Activated naive CD8-positive, alpha-beta T cell treated with anti-CD3 and anti-CD28 coated beads for 36 hours (primary cell): Measurements from ENCODE around the gene CIDEA. TPM values are rescaled to one million over a fixed set of nuclear protein-coding genes. Genes with fewer than 3 reads are reported as not detected.

Experiments
- DNase-seq: peaks from one replicate; pipeline ENCODE4 v3.0.0; 2021
- H3K27ac Mint-ChIP-seq: one replicate; pipeline ENCODE4 v1.8.0; 2022; ENCODE audit warnings: mild to moderate bottlenecking, moderate library complexity, mixed read lengths
- H3K27me3 Mint-ChIP-seq: one replicate; pipeline ENCODE4 v1.8.0; 2022; ENCODE audit warnings: mild to moderate bottlenecking, mixed read lengths
- H3K36me3 Mint-ChIP-seq: one replicate; pipeline ENCODE4 v1.8.0; 2021; ENCODE audit warnings: mild to moderate bottlenecking, mixed read lengths
- H3K4me1 Mint-ChIP-seq: one replicate; pipeline ENCODE4 v1.8.0; 2021; ENCODE audit warnings: mixed read lengths
- H3K4me3 Mint-ChIP-seq: one replicate; pipeline ENCODE4 v1.8.0; 2022; ENCODE audit warnings: mild to moderate bottlenecking, moderate library complexity, mixed read lengths
- H3K9me3 Mint-ChIP-seq: one replicate; pipeline ENCODE4 v1.8.0; 2022; ENCODE audit warnings: mixed read lengths
- total RNA-seq, 2 experiments: library from RNA; stranded (reverse); gene quantifications; one replicate each; pipeline ENCODE4 v1.2.3, GENCODE V29; 2021

CIDEA gene
- total RNA-seq, 2 experiments from 2014 or later, result not detected

DNA sequence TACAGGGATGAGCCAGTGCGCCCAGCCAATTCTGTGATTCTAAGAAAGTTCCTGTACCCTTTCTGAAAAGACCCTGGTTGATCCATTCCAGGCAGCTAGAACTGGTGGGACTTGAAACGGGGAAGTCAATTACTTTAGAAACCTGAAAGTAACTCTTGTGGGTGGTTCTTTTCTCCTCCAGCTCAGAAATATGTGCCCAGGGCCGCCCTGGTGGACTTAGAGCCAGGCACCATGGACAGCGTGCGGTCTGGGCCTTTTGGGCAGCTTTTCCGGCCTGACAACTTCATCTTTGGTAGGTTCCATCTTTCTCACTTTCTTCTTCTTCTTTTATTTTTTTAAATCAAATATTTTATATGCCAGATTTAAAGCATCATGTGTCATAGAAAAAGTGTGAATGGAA, 56.6 kb downstream of the CIDEA start:
- Mint-ChIP-seq H3K27me3 (peaks cover 46% of the 10 kb centered on the region), H3K4me1 (peaks cover 14% of the 10 kb centered on the region), H3K27ac (no peak overlapping the region), H3K9me3 (peaks cover 7% of the 10 kb centered on the region), H3K4me3 (no peak overlapping the region), H3K36me3 (peaks cover 14% of the 10 kb centered on the region)
- DNase-seq, result no peak

DNA sequence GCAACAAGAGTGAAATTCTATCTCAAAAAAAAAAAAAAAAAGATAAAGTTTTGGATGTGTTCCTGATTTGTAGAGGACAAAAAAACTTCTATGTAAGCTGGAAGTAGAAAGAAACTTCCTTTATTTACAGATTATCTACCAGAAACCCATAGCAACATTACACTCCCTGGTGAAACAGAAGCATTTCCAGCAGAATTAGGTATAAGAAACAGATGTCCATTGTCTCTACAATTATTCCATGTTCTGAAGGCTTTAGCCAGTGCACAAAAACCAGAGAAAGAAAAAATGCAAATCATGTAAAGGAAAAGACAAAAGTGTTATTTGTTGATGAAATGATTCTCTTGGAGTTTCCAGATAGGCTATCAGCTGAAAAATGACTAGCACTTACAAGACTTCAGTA, 58.8 kb downstream of the CIDEA start:
- Mint-ChIP-seq H3K4me1 (peaks cover 5% of the 10 kb centered on the region), H3K36me3 (peaks cover 14% of the 10 kb centered on the region), H3K27ac (no peak overlapping the region), H3K9me3 (peaks cover 7% of the 10 kb centered on the region), H3K27me3 (peaks cover 27% of the 10 kb centered on the region), H3K4me3 (no peak overlapping the region)
- DNase-seq, result no peak

DNA sequence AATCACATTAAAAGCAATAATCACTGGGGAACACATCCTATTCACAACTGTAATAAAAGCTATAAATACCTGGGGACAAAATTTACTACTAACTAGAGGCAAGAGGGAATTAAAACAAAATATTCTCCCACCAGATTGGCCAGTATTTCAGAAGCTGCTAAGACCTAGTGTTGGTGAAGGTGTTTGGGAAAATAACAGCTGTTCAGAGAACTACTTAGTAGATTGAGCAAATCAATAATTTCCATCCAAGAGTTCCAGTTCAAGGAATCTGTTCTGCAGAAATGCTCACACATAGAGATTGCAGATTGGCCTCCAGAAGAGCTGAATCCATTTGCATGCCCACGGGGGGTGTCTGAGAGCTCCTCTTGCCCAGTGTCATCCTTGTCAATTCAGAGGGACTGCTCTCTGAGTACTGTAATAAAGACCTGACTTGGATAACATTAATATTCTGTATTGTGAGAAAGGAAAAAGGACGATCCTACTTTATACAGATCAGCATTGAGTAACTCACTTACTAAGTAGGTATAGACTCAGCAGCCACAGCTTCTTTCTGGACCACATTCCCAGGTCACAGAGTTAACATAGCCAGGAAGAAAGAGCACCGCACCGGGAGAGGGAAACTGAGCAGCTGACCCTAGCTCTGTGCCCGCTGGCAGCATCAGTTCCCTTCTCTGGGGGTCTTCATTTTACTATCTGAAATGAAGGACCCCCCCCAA, 59.5 kb downstream of the CIDEA start:
- Mint-ChIP-seq H3K27ac (no peak overlapping the region), H3K27me3 (peaks cover 24% of the 10 kb centered on the region), H3K9me3 (peaks cover 7% of the 10 kb centered on the region), H3K36me3 (peaks cover 14% of the 10 kb centered on the region), H3K4me1 (peaks cover 5% of the 10 kb centered on the region), H3K4me3 (no peak overlapping the region)
- DNase-seq, result no peak

DNA sequence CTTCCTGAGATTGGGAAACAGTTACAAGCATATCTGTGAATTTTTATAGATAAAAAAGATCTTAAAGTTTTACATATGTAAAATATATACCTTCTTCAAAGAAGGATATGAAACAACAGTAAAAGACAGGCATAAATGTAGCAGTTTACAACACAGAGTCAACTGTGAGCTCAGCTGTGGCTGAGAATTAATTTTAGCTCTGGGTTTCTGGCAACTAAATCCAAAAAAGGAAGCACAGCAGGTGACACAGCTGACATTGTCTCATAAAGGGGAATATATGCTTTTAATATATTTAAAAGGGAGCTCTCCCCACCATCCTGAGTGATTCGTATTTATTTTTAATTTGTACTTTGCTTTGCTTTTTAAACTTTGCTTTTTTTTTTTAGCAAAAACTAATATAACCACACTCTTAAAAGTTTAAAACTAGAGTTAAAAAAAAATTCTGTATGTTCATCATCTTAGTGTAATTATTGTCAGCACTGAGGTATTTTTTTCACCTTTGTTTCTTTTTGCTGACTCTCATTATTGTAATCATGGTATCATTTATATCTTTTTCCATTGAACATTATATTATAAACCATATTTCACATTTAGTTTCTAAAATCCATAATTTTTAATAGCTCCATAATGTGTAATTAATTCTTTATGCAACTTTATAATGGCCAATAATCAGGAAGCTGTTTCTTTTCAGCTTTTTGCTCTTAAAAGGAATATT, 60.6 kb downstream of the CIDEA start:
- H3K4me1 Mint-ChIP-seq, result peaks cover under 1% of the 10 kb centered on the region
- peaks cover 9% of the 10 kb centered on the region for H3K36me3 Mint-ChIP-seq
- H3K27me3 Mint-ChIP-seq, result peaks cover 13% of the 10 kb centered on the region
- H3K9me3 Mint-ChIP-seq, result peaks cover 7% of the 10 kb centered on the region
- H3K27ac Mint-ChIP-seq, result no peak overlapping the region
- DNase-seq, result no peak
- no peak overlapping the region for H3K4me3 Mint-ChIP-seq

DNA sequence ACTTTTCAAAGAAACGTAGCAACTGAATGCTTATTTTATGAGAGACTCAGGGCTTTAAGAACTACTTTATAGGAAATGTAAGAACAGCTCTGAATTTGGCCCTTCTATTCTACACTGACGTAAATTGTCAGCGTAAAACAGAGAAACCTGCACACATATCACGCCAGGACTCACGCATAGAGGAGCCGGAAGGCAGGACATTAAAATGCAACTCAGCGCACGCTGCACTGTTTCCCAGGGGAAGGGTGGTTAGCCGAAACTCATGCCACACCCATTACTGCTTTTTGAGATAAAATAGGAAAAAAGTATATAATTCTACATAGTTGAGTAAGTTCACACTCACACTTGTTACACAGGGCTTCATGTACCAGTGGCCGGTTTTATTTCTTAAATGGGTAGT, 61.3 kb downstream of the CIDEA start:
- no peak overlapping the region for H3K27ac Mint-ChIP-seq
- DNase-seq, result no peak
- H3K9me3 Mint-ChIP-seq, result peaks cover 7% of the 10 kb centered on the region
- H3K36me3 Mint-ChIP-seq, result peaks cover 7% of the 10 kb centered on the region
- peaks cover 9% of the 10 kb centered on the region for H3K27me3 Mint-ChIP-seq
- H3K4me1 Mint-ChIP-seq, result no peaks in the 10 kb centered on the region
- no peak overlapping the region for H3K4me3 Mint-ChIP-seq

DNA sequence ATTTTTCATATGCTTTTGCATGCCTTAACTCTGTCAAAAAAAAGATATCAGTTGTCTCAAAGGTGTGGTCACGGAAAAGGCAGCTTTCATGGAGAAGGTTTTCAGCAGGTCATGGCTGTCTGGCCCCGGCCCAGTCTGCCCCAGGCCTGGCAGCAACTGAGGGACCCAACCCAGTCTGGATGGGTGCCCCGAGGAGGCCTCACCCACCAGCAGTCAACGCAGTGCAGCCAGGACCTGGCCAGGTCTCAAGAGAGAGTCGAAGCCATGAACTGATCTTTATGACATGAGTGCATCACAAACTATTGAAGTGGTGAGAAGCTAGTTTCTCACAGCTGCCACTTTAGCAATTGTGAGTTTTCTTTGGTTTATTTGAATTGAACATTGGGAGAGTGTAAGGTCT, 61.8 kb downstream of the CIDEA start:
- Mint-ChIP-seq H3K4me3 (no peak overlapping the region), H3K27me3 (peaks cover 6% of the 10 kb centered on the region), H3K36me3 (peaks cover 4% of the 10 kb centered on the region), H3K4me1 (no peaks in the 10 kb centered on the region), H3K27ac (no peak overlapping the region), H3K9me3 (peaks cover 7% of the 10 kb centered on the region)
- no peak for DNase-seq

DNA sequence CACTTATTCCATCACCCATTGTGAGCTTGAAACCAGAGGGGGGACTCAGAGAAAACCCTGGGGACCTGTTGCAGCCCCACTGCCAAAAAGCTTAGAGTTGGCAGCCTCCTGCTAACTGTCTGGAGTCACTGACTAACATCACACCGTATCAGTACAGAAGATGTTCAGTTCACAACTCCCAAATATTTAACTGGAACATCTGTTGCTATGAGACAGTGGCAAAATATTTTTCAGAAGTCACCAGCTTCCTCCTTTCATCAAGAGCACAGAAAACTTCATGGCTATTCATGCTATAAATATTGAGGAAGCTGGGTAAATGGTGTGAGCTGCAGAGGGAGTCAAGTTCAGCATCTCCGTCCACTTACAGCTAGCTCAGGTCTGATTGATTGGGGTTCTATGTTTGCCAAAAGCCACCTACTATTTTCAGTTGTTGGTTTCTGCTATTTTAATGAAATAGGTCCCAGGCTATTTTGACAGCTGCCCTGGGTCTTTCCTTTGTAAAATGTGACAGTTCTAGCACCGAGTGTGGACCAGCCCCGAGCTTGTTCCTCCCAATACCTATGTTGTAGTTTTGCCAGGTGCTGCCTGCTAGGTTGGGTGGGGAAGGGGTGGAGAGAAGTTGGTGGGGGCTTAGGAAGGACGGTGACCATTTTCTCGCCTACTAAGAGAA, 63.6 kb downstream of the CIDEA start:
- Mint-ChIP-seq H3K27me3 (no peaks in the 10 kb centered on the region), H3K36me3 (peaks cover 7% of the 10 kb centered on the region), H3K9me3 (peaks cover 2% of the 10 kb centered on the region), H3K4me3 (no peak overlapping the region), H3K4me1 (no peaks in the 10 kb centered on the region), H3K27ac (no peak overlapping the region)
- no peak for DNase-seq

DNA sequence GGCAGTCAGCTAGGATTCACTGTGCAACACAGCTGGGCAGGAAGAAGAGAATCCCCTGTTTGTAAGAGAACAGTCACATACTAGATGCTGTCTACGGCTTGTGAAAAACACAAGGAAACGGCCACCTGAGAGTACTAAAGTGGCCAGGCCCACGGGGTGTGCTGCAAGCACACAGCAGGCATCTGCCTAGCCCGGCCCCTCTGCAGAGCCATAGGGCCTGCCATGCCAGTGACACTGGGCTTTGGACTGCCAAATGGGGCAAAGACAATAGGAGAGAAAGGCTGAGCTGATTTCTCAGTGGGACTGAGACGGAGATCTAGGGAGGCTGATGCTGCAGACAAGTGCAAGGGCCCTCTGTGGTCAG, 64.2 kb downstream of the CIDEA start:
- H3K36me3 Mint-ChIP-seq, result peaks cover 10% of the 10 kb centered on the region
- no peak overlapping the region for H3K4me3 Mint-ChIP-seq
- DNase-seq, result no peak
- H3K9me3 Mint-ChIP-seq, result no peaks in the 10 kb centered on the region
- no peaks in the 10 kb centered on the region for H3K27me3 Mint-ChIP-seq
- H3K27ac Mint-ChIP-seq, result no peak overlapping the region
- no peaks in the 10 kb centered on the region for H3K4me1 Mint-ChIP-seq

DNA sequence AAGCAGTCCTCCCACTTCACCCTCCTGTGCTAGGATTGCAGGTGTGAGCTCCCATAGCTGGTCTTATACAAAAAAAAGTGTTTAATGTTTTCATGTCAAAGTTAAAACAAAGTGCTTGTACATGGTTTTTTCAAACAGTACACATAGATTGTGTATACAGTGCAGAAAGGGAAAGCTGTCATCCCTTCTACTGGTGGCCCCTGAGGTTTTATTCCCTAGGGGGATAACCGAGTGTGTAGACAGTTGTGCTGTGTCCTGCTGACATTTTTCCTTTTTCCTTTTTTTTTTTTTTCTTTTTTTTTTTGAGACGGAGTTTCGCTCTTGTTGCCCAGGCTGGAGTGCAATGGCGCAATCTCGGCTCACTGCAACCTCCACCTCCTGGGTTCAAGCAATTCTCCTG, 64.7 kb downstream of the CIDEA start:
- H3K27me3 Mint-ChIP-seq, result no peaks in the 10 kb centered on the region
- no peak for DNase-seq
- no peak overlapping the region for H3K27ac Mint-ChIP-seq
- H3K9me3 Mint-ChIP-seq, result no peaks in the 10 kb centered on the region
- H3K4me3 Mint-ChIP-seq, result no peak overlapping the region
- H3K4me1 Mint-ChIP-seq, result no peaks in the 10 kb centered on the region
- H3K36me3 Mint-ChIP-seq, result peaks cover 10% of the 10 kb centered on the region

DNA sequence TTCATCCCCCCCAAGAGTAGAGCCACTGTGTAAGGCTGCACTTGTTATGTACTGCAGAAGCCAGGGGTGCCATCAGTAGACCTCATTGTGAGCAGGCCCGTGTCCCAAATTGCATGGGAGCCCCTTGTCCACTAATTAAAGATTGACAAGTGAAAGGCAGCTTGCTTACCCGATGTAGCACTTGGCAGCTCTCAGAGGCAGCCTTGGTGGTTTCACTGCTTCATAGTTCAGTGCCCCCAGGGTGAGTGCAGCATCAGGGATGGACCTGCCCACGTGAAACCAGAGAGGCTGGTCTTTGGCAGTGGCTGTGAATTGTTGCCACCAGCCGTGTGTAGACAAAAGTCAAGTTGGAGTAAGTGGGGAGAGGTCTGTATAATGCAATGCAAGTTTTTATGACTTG, 67.2 kb downstream of the CIDEA start:
- H3K4me3 Mint-ChIP-seq, result no peak overlapping the region
- peaks cover 23% of the 10 kb centered on the region for H3K36me3 Mint-ChIP-seq
- no peaks in the 10 kb centered on the region for H3K4me1 Mint-ChIP-seq
- no peak overlapping the region for H3K27ac Mint-ChIP-seq
- DNase-seq, result no peak
- no peaks in the 10 kb centered on the region for H3K27me3 Mint-ChIP-seq
- H3K9me3 Mint-ChIP-seq, result no peaks in the 10 kb centered on the region

DNA sequence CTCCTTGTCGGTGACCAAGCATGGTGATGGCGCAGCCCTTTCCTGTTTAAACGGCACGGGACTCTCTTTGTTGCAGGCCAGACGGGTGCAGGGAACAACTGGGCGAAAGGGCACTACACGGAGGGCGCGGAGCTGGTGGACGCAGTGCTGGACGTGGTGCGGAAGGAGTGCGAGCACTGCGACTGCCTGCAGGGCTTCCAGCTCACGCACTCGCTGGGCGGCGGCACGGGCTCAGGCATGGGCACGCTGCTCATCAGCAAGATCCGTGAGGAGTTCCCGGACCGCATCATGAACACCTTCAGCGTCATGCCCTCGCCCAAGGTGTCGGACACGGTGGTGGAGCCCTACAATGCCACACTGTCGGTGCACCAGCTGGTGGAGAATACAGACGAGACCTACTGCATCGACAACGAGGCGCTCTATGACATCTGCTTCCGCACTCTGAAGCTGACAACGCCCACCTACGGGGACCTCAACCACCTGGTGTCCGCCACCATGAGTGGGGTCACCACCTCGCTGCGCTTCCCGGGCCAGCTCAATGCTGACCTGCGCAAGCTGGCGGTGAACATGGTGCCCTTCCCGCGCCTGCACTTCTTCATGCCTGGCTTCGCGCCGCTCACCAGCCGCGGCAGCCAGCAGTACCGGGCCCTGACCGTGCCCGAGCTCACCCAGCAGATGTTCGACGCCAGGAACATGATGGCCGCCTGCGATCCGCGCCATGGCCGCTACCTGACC, 71.0 kb downstream of the CIDEA start:
- DNase-seq, result no peak
- Mint-ChIP-seq H3K4me3 (no peak overlapping the region), H3K36me3 (peaks cover 44% of the 10 kb centered on the region), H3K9me3 (no peaks in the 10 kb centered on the region), H3K27ac (no peak overlapping the region), H3K4me1 (peaks cover 5% of the 10 kb centered on the region), H3K27me3 (no peaks in the 10 kb centered on the region)

DNA sequence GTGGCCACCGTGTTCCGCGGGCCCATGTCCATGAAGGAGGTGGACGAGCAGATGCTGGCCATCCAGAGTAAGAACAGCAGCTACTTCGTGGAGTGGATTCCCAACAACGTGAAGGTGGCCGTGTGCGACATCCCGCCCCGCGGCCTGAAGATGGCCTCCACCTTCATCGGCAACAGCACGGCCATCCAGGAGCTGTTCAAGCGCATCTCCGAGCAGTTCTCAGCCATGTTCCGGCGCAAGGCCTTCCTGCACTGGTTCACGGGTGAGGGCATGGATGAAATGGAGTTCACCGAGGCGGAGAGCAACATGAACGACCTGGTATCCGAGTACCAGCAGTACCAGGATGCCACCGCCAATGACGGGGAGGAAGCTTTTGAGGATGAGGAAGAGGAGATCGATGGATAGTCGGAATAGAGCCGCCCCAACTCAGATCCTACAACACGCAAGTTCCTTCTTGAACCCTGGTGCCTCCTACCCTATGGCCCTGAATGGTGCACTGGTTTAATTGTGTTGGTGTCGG, 71.6 kb downstream of the CIDEA start:
- Mint-ChIP-seq H3K36me3 (peaks cover 44% of the 10 kb centered on the region), H3K27me3 (no peaks in the 10 kb centered on the region), H3K4me3 (no peak overlapping the region), H3K4me1 (peaks cover 5% of the 10 kb centered on the region), H3K27ac (no peak overlapping the region), H3K9me3 (no peaks in the 10 kb centered on the region)
- no peak for DNase-seq

DNA sequence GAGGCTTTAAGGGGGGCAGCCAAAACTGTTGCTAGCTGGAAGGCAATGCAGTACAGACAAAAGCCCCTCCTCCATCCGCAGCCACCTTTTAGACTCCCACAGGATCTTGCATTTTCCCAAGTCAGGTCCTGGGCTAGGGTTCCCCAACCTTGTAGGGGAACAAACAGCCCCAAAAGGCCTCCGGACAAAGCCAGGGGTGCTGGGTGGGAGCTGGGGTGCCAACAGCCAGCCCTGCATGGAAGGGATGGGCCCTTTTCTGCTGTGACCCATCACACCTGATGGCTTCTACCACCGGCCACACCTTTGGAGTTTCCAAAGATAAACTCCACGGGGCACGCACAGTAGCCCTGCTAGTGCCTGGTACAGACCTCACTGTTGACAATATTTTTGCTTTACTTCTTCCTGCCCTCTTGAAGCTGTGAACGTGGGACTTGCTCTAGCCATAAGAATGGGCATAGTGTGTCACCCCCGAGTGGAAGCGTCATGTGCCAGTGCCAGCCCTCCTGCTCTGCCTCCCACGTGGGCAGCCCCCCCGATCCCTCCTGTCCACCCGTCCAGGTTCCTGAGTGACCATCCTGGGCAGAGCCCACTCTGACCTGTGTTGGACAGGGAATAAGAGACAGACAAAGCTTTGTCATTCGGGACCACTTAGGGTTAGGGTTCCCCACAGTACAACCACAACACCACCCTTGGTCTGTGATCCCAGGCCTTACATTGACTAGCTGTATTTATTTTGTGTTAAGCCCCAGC, 72.7 kb downstream of the CIDEA start:
- Mint-ChIP-seq H3K27ac (no peak overlapping the region), H3K36me3 (peaks cover 40% of the 10 kb centered on the region), H3K4me1 (peaks cover 5% of the 10 kb centered on the region), H3K9me3 (no peaks in the 10 kb centered on the region), H3K27me3 (no peaks in the 10 kb centered on the region), H3K4me3 (no peak overlapping the region)
- no peak for DNase-seq
